Lung (tissue), 12 donors: Measurements from ENCODE around the gene CNFN. TPM values are rescaled to one million over a fixed set of nuclear protein-coding genes. Genes with fewer than 3 reads are reported as not detected.

Source experiments
- ATAC-seq: fragments of 200-7000 bp; cut with Tn5 transposase; one replicate; pipeline ENCODE4 v1.9.1; 2020; ENCODE audit warnings: moderate number of reproducible peaks; ENCODE audit not compliant: insufficient read depth, low FRiP score
- DNase-seq, 3 donors: peaks; one replicate each; pipeline ENCODE4 v3.0.0-alpha.2; 2013 to 2017
- H3K27ac ChIP-seq, 2 donors: one replicate each; pipeline ENCODE4 v1.5.1; 2013; ENCODE audit warnings: mild to moderate bottlenecking in 2 of 2, moderate library complexity in 2 of 2, control low read depth in 1 of 2, inconsistent platforms in 1 of 2, low read depth in 1 of 2, low read length in 1 of 2
- H3K27me3 ChIP-seq, 3 donors: one replicate each; pipeline ENCODE4 v1.5.1; 2013; ENCODE audit warnings: low read length in 2 of 3; ENCODE audit not compliant: control insufficient read depth in 3 of 3, insufficient read depth in 3 of 3
- H3K36me3 ChIP-seq, 4 donors: one replicate each; pipeline ENCODE4 v1.5.1; 2013; ENCODE audit warnings: low read length in 4 of 4, mild to moderate bottlenecking in 1 of 4, moderate library complexity in 1 of 4; ENCODE audit not compliant: control insufficient read depth in 4 of 4, insufficient read depth in 4 of 4
- H3K4me1 ChIP-seq, 5 donors: one replicate each; pipeline ENCODE4 v1.5.1; 2013; ENCODE audit warnings: low read length in 5 of 5, mild to moderate bottlenecking in 2 of 5, moderate library complexity in 1 of 5; ENCODE audit not compliant: control insufficient read depth in 5 of 5, insufficient read depth in 5 of 5
- H3K4me3 ChIP-seq: one replicate; pipeline ENCODE4 v1.5.1; 2013; ENCODE audit warnings: mild to moderate bottlenecking, control low read depth, moderate library complexity
- H3K9ac ChIP-seq, 2 donors: one replicate each; pipeline ENCODE4 v1.5.1; 2013; ENCODE audit warnings: low read length in 2 of 2, control low read depth in 1 of 2; ENCODE audit not compliant: insufficient read depth in 1 of 2
- H3K9me3 ChIP-seq, 4 donors: one replicate each; pipeline ENCODE4 v1.5.1; 2013; ENCODE audit warnings: low read length in 3 of 4, mild to moderate bottlenecking in 1 of 4, moderate library complexity in 1 of 4; ENCODE audit not compliant: control insufficient read depth in 4 of 4, insufficient read depth in 3 of 4
- CTCF ChIP-seq: IDR thresholded peaks from 2 replicates; pipeline ENCODE4 v1.5.1; 2012; ENCODE audit warnings: mild to moderate bottlenecking; ENCODE audit errors: control extremely low read depth, extremely low read depth
- WGBS, 2 donors: extraction: QIAGEN DNeasy Blood & Tissue Kit; methylation state at CpG; one replicate each; pipeline ENCODE4 v1.1.7; 2013; 5-methylcytosine and 5-hydroxymethylcytosine counted together
- polyA plus RNA-seq, 2 donors: library from polyadenylated mRNA; stranded (reverse); fragments of 200-250 nt; gene quantifications; one replicate each; pipeline ENCODE4 v1.2.1, GENCODE V29; 2013
- total RNA-seq, 2 donors: library from RNA; depleted of rRNA in 1 of 2; stranded (reverse); fragments of >200 nt in 1 of 2; gene quantifications; one replicate each; pipeline ENCODE4 v1.2.1, GENCODE V29; 2014 to 2021
- donor health status: control.
- donor health status: control.
- donor health status: Bipolar disorder and iron deficiency.
- donor health status: healthy.
- donor health status: DM: yes; HTN: yes; CAD: no.

Gene CNFN
- total and polyA plus RNA-seq, 4 donors = 1.0 to 4.1 (median 2.2) TPM; not detected in 1

GRCh38 chr19:42378225-42379215 is 11.6 kb downstream of the CNFN start:
- Histone ChIP-seq H3K4me1 (no peaks in the 10 kb centered on the region), H3K9ac (no peak overlapping the region), H3K27me3 (peaks cover 0 to 4% (median 2%) of the 10 kb centered on the region in 3 donors), H3K27ac (no peak overlapping the region), H3K9me3 (peaks cover 0 to 3% (median 0%) of the 10 kb centered on the region in 4 donors), H3K36me3 (peaks cover 0 to 21% (median 5%) of the 10 kb centered on the region in 4 donors), H3K4me3 (no peak overlapping the region)
- 75 to 86% methylated on average over 17 of the region's 17 CpGs for WGBS, 2 donors
- ATAC-seq (no peak), DNase-seq (no peak)
- no peak for TF ChIP-seq CTCF

GRCh38 chr19:42376177-42376555 is 13.9 kb downstream of the CNFN start:
- DNase-seq (no peak), ATAC-seq (no peak)
- no peaks in the 10 kb centered on the region for H3K4me1 ChIP-seq
- H3K4me3 ChIP-seq = no peak overlapping the region
- H3K27ac ChIP-seq = no peak overlapping the region
- peaks cover 0 to 24% (median 7%) of the 10 kb centered on the region in 4 donors for H3K36me3 ChIP-seq
- TF ChIP-seq CTCF = no peak
- H3K9ac ChIP-seq = no peak overlapping the region
- 97 to 98% methylated on average over 16 to 17 of the region's 17 CpGs for WGBS, 2 donors
- H3K9me3 ChIP-seq = no peaks in the 10 kb centered on the region
- no peaks in the 10 kb centered on the region for H3K27me3 ChIP-seq

- H3K27ac ChIP-seq = no peak overlapping the region
- H3K4me1 ChIP-seq = no peaks in the 10 kb centered on the region
- ATAC-seq (no peak), DNase-seq (no peak)
- H3K27me3 ChIP-seq = no peaks in the 10 kb centered on the region
- H3K9ac ChIP-seq = no peak overlapping the region
- no peaks in the 10 kb centered on the region for H3K9me3 ChIP-seq
- H3K36me3 ChIP-seq = peaks cover 0 to 24% (median 9%) of the 10 kb centered on the region in 4 donors
- H3K4me3 ChIP-seq = no peak overlapping the region
- TF ChIP-seq CTCF = no peak
- WGBS, 2 donors = 95 to 96% methylated on average over 52 to 54 of the region's 54 CpGs
Observed at GRCh38 chr19:42375415-42376176, 14.5 kb downstream of the CNFN start.
